ENCODE data around the gene EP300.
A peak's percentile ranks its signal among the peaks of the same experiment; 100 is the strongest.

Gene EP300

DNA sequence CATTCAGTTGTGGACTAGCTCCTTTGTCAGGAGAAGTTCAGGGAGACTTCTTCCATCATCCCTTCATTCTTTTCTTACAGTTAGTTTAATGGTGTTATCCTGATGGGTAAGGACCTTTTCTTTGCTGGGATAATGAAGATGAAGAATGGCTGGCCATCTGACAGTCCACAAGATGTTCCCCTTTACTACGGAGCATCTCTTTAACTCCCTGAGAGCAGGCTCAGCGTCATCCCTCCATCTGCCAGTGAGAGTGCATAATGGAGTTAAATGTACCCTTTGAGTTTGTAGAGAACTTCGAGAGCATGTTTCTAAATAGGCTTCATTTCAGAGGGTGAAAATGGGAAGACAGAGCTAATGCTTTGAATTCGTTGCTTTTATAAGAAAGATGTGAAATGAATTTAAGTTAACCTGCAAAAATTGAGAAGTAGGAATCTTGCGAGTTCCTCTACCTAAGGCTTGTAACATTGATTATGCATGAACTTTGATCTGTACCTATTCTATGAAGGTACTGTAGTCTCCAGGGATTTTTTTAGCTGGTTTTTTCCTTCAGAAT lies 1.7 kb downstream of the EP300 start:
- Histone ChIP-seq H3K27ac (replicated peaks; ENCODE audit: low read length) (no peak overlapping the region), H2BK12ac (ENCODE audit: low read length) (no peak overlapping the region), H3K23ac (ENCODE audit: low read depth, low read length, poor library complexity) (no peak overlapping the region), H2BK15ac (ENCODE audit: low read length) (no peak overlapping the region), H3K79me1 (ENCODE audit: low read depth, low read length) (no peaks in the 10 kb centered on the region), H4K8ac (ENCODE audit: low read depth, low read length) (no peak overlapping the region), H2BK5ac (ENCODE audit: low read length) (no peak overlapping the region), H3K27me3 (ENCODE audit: control insufficient read depth in 3 of 3, insufficient read depth in 3 of 3, low read depth in 1 of 3, low read length in 3 of 3) (no peaks in the 10 kb centered on the region), H3K9me3 (replicated peaks in 1 of 2; ENCODE audit: control insufficient read depth in 2 of 2, insufficient read depth in 1 of 2, low read depth in 1 of 2, low read length in 2 of 2) (no peaks in the 10 kb centered on the region), H3K4me1 (ENCODE audit: control insufficient read depth in 2 of 2, insufficient read depth in 1 of 2, low read depth in 1 of 2, low read length in 2 of 2) (peaks cover 1 to 3% of the 10 kb centered on the region in 2 donors), H4K91ac (ENCODE audit: low read depth, low read length, poor library complexity) (no peak overlapping the region), H3K4me3 (ENCODE audit: low read length in 2 of 2) (peak overlapping the region; percentile 68 to 97), H3K18ac (ENCODE audit: low read length) (no peak overlapping the region), H2BK120ac (ENCODE audit: low read depth, low read length) (no peak overlapping the region), H2AK5ac (ENCODE audit: low read depth, low read length) (no peak overlapping the region), H3K4me2 (ENCODE audit: insufficient read depth, low read length, poor library complexity, severe bottlenecking) (peak overlapping the region; percentile 58), H3K4ac (ENCODE audit: low read length) (no peak overlapping the region), H2AFZ (ENCODE audit: low read length) (no peak overlapping the region), H3K14ac (ENCODE audit: low read length) (no peak overlapping the region), H3K9ac (ENCODE audit: low read depth, low read length, poor library complexity) (no peak overlapping the region), H3K36me3 (replicated peaks in 1 of 2; ENCODE audit: control insufficient read depth in 2 of 2, insufficient read depth in 2 of 2, low read length in 2 of 2) (peaks cover 0 to 39% of the 10 kb centered on the region in 2 donors)
- WGBS, 2 donors (ENCODE audit: extremely low coverage in 2 of 2, insufficient read length in 2 of 2, insufficient replicate concordance in 1 of 2): no CpG with 5 or more reads among the region's 5 CpGs
- no peak for DNase-seq (ENCODE audit: low spot score)

DNA sequence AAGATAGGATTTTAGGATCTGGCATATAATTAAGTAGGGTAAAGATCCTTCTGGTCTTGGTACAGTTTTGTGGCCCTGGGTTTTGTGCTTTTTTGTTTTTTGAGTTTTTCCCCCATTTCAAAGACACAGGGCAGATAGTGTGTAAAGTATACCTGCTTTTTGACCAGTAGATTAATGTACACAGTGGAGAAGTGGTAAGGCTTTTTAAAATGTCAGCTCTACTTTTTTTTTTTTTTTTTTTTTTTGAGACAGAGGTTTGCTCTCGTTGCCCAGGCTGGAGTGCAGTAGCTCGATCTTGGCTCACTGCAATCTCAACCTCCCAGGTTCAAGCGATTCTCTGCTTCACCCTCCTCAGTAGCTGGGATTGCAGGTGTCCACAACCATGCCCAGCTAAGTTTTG lies 4.0 kb downstream of the EP300 start:
- Histone ChIP-seq H2BK15ac (ENCODE audit: low read length) (no peak overlapping the region), H3K4me1 (ENCODE audit: control insufficient read depth in 2 of 2, insufficient read depth in 1 of 2, low read depth in 1 of 2, low read length in 2 of 2) (peaks cover 1% of the 10 kb centered on the region in 2 donors), H2AK5ac (ENCODE audit: low read depth, low read length) (no peak overlapping the region), H3K23ac (ENCODE audit: low read depth, low read length, poor library complexity) (no peak overlapping the region), H3K36me3 (replicated peaks in 1 of 2; ENCODE audit: control insufficient read depth in 2 of 2, insufficient read depth in 2 of 2, low read length in 2 of 2) (peaks cover 0 to 59% of the 10 kb centered on the region in 2 donors), H3K4me2 (ENCODE audit: insufficient read depth, low read length, poor library complexity, severe bottlenecking) (no peak overlapping the region), H3K4ac (ENCODE audit: low read length) (no peak overlapping the region), H2BK12ac (ENCODE audit: low read length) (no peak overlapping the region), H3K18ac (ENCODE audit: low read length) (no peak overlapping the region), H3K14ac (ENCODE audit: low read length) (no peak overlapping the region), H3K9ac (ENCODE audit: low read depth, low read length, poor library complexity) (no peak overlapping the region), H3K27ac (replicated peaks; ENCODE audit: low read length) (no peak overlapping the region), H2AFZ (ENCODE audit: low read length) (no peak overlapping the region), H2BK120ac (ENCODE audit: low read depth, low read length) (no peak overlapping the region), H3K4me3 (ENCODE audit: low read length in 2 of 2) (no peak overlapping the region), H4K91ac (ENCODE audit: low read depth, low read length, poor library complexity) (no peak overlapping the region), H3K79me1 (ENCODE audit: low read depth, low read length) (no peaks in the 10 kb centered on the region), H2BK5ac (ENCODE audit: low read length) (no peak overlapping the region), H3K27me3 (ENCODE audit: control insufficient read depth in 3 of 3, insufficient read depth in 3 of 3, low read depth in 1 of 3, low read length in 3 of 3) (no peaks in the 10 kb centered on the region), H3K9me3 (replicated peaks in 1 of 2; ENCODE audit: control insufficient read depth in 2 of 2, insufficient read depth in 1 of 2, low read depth in 1 of 2, low read length in 2 of 2) (no peaks in the 10 kb centered on the region), H4K8ac (ENCODE audit: low read depth, low read length) (no peak overlapping the region)
- no peak for DNase-seq (ENCODE audit: low spot score)
- WGBS, 2 donors (ENCODE audit: extremely low coverage in 2 of 2, insufficient read length in 2 of 2, insufficient replicate concordance in 1 of 2): no CpG with 5 or more reads among the region's 3 CpGs

DNA sequence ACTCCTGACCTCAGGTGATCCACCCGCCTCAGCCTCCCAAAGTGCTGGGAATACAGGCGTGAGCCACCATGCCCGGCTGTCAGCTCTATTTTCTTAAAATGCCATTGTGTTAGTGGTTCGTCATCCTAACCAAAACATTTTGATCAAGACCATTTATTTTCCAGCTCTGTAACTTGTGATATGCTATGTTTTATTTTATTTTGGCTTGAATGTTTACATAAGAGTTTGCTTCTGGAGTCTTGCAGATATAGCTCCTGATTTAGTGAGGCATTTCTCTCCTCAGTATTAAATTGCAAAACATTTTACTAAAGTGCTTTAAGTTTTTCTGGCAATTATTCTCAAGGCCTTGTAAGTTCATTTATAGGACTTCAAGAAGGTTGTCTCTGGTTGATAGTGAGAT lies 4.4 kb downstream of the EP300 start:
- H3K27ac ChIP-seq (replicated peaks; ENCODE audit: low read length): no peak overlapping the region
- H3K4me1 ChIP-seq (ENCODE audit: control insufficient read depth in 2 of 2, insufficient read depth in 1 of 2, low read depth in 1 of 2, low read length in 2 of 2): peaks cover 1% of the 10 kb centered on the region in 2 donors
- H4K91ac ChIP-seq (ENCODE audit: low read depth, low read length, poor library complexity): no peak overlapping the region
- H2BK12ac ChIP-seq (ENCODE audit: low read length): no peak overlapping the region
- H3K27me3 ChIP-seq (ENCODE audit: control insufficient read depth in 3 of 3, insufficient read depth in 3 of 3, low read depth in 1 of 3, low read length in 3 of 3): no peaks in the 10 kb centered on the region
- H3K4ac ChIP-seq (ENCODE audit: low read length): no peak overlapping the region
- no peak overlapping the region for H3K18ac ChIP-seq (ENCODE audit: low read length)
- peaks cover 0 to 63% of the 10 kb centered on the region in 2 donors for H3K36me3 ChIP-seq (replicated peaks in 1 of 2; ENCODE audit: control insufficient read depth in 2 of 2, insufficient read depth in 2 of 2, low read length in 2 of 2)
- no CpG with 5 or more reads among the region's 4 CpGs for WGBS, 2 donors (ENCODE audit: extremely low coverage in 2 of 2, insufficient read length in 2 of 2, insufficient replicate concordance in 1 of 2)
- no peaks in the 10 kb centered on the region for H3K9me3 ChIP-seq (replicated peaks in 1 of 2; ENCODE audit: control insufficient read depth in 2 of 2, insufficient read depth in 1 of 2, low read depth in 1 of 2, low read length in 2 of 2)
- no peak overlapping the region for H2BK15ac ChIP-seq (ENCODE audit: low read length)
- H3K9ac ChIP-seq (ENCODE audit: low read depth, low read length, poor library complexity): no peak overlapping the region
- no peaks in the 10 kb centered on the region for H3K79me1 ChIP-seq (ENCODE audit: low read depth, low read length)
- no peak overlapping the region for H2BK5ac ChIP-seq (ENCODE audit: low read length)
- H2AFZ ChIP-seq (ENCODE audit: low read length): no peak overlapping the region
- H3K4me3 ChIP-seq (ENCODE audit: low read length in 2 of 2): no peak overlapping the region
- H3K4me2 ChIP-seq (ENCODE audit: insufficient read depth, low read length, poor library complexity, severe bottlenecking): no peak overlapping the region
- H3K14ac ChIP-seq (ENCODE audit: low read length): no peak overlapping the region
- no peak overlapping the region for H4K8ac ChIP-seq (ENCODE audit: low read depth, low read length)
- no peak for DNase-seq (ENCODE audit: low spot score)
- no peak overlapping the region for H3K23ac ChIP-seq (ENCODE audit: low read depth, low read length, poor library complexity)
- no peak overlapping the region for H2AK5ac ChIP-seq (ENCODE audit: low read depth, low read length)
- no peak overlapping the region for H2BK120ac ChIP-seq (ENCODE audit: low read depth, low read length)

DNA sequence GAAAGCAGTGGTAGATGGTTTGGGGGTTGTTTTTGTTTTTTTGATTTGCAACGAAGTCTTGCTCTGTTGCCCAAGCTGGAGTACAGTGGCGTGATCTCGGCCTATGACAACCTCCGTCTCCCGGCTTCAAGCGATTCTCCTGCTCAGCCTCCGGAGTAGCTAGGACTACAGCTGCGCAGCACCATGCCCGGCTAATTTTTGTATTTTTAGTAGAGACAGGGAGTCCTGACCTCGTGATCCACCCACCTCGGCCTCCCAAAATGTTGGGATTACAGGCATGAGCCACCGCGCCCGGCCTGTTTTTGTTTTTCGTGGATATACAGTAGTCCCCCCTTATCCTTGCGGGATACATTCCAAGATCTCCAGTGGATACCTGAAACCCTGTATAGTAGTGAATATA lies 6.6 kb downstream of the EP300 start:
- H3K79me1 ChIP-seq (ENCODE audit: low read depth, low read length): peaks cover 4% of the 10 kb centered on the region
- no peak overlapping the region for H2AFZ ChIP-seq (ENCODE audit: low read length)
- H3K27ac ChIP-seq (replicated peaks; ENCODE audit: low read length): no peak overlapping the region
- H2BK120ac ChIP-seq (ENCODE audit: low read depth, low read length): no peak overlapping the region
- no peak overlapping the region for H3K14ac ChIP-seq (ENCODE audit: low read length)
- H2BK5ac ChIP-seq (ENCODE audit: low read length): no peak overlapping the region
- no peak overlapping the region for H3K4me3 ChIP-seq (ENCODE audit: low read length in 2 of 2)
- no peak overlapping the region for H4K91ac ChIP-seq (ENCODE audit: low read depth, low read length, poor library complexity)
- H3K27me3 ChIP-seq (ENCODE audit: control insufficient read depth in 3 of 3, insufficient read depth in 3 of 3, low read depth in 1 of 3, low read length in 3 of 3): no peaks in the 10 kb centered on the region
- H3K23ac ChIP-seq (ENCODE audit: low read depth, low read length, poor library complexity): no peak overlapping the region
- no peak overlapping the region for H4K8ac ChIP-seq (ENCODE audit: low read depth, low read length)
- no peak for DNase-seq (ENCODE audit: low spot score)
- H3K9me3 ChIP-seq (replicated peaks in 1 of 2; ENCODE audit: control insufficient read depth in 2 of 2, insufficient read depth in 1 of 2, low read depth in 1 of 2, low read length in 2 of 2): no peaks in the 10 kb centered on the region
- peaks cover 0 to 75% of the 10 kb centered on the region in 2 donors for H3K36me3 ChIP-seq (replicated peaks in 1 of 2; ENCODE audit: control insufficient read depth in 2 of 2, insufficient read depth in 2 of 2, low read length in 2 of 2)
- H3K9ac ChIP-seq (ENCODE audit: low read depth, low read length, poor library complexity): no peak overlapping the region
- WGBS, 2 donors (ENCODE audit: extremely low coverage in 2 of 2, insufficient read length in 2 of 2, insufficient replicate concordance in 1 of 2): no CpG with 5 or more reads among the region's 16 CpGs
- H2BK12ac ChIP-seq (ENCODE audit: low read length): no peak overlapping the region
- H3K4ac ChIP-seq (ENCODE audit: low read length): no peak overlapping the region
- H2BK15ac ChIP-seq (ENCODE audit: low read length): no peak overlapping the region
- peaks cover 1% of the 10 kb centered on the region in 2 donors for H3K4me1 ChIP-seq (ENCODE audit: control insufficient read depth in 2 of 2, insufficient read depth in 1 of 2, low read depth in 1 of 2, low read length in 2 of 2)
- no peak overlapping the region for H3K18ac ChIP-seq (ENCODE audit: low read length)
- H3K4me2 ChIP-seq (ENCODE audit: insufficient read depth, low read length, poor library complexity, severe bottlenecking): no peak overlapping the region
- H2AK5ac ChIP-seq (ENCODE audit: low read depth, low read length): no peak overlapping the region

All from neuronal stem cell (in vitro differentiated cells).